HG03108 (cell line): ENCODE data around the gene RBM23.
A peak's percentile ranks its signal among the peaks of the same experiment; 100 is the strongest.
"Not testable (repeated sequence)": the region's sequence is repeated elsewhere in the genome, so short reads cannot be mapped to it uniquely, and the experiment has no call there.

Source experiments
- ATAC-seq: cut with Tn5 transposase; IDR thresholded peaks from one replicate; pipeline ENCODE4 v1.9.1; 2021; ENCODE audit warnings: moderate library complexity; ENCODE audit not compliant: unreplicated experiment

Gene RBM23

DNA sequence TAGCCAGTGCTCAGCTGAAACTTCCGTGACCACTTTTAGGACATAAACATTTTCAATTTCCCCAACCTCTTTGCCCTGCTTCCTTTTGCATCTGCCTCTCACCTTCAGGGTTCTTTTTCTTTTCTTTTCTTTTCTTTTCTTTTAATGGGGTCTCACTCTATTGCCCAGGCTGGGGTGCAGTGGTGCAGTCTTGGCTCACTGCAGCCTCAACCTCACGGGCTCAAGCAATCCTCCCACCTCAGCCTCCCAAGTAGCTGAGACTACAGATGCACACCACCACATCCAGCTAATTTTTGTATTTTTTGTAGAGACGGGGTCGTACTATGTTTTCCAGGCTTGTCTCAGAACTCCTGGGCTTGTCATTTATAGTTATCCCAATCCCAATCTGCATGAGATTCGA lies 52.1 kb downstream of the RBM23 start:
- ATAC-seq: no peak

DNA sequence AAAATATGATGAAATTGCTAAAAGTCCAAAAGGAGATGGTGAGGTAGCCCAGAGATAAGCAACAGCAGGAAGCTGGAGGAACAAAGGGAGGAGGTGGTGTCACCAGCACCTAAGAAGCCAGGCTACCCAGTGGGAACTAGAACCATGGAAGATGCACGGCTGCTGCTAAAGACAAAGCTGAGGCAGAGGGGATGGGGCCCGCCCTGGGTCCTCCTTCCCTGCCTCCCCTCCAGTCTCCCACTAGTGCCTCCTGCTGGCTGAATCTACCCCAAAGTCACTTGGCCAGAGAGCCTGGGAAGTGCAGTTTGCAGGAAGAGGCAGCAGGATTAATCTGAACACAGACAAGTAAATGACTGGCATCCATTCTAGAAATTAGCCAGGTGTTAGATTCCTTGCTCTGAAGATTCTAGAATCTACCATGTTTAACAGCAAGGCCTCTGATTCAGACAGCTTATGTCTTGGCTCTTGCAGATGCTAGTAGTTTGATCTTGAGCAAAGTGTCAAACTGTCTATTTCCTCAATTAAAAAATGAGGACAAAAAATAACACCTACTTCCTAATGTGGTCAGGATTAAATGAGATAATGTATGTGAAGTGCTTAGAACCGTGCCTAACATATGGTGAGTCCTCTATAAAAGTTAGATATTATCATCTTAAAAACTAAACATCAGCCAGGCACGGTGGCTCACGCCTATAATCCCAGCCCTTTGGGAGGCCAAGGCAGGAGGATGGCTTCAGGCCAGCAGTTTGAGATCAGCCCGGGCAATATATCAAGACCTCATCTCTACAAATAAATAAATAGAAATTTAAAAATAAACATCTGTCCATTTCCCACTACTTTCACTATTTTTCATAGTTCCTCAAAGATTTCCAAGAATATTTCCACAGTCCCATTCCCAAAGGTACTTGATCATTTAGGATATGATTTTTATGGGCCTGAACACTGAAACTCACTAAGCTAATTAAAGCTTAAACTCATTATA lies 53.2 kb downstream of the RBM23 start:
- no peak for ATAC-seq

DNA sequence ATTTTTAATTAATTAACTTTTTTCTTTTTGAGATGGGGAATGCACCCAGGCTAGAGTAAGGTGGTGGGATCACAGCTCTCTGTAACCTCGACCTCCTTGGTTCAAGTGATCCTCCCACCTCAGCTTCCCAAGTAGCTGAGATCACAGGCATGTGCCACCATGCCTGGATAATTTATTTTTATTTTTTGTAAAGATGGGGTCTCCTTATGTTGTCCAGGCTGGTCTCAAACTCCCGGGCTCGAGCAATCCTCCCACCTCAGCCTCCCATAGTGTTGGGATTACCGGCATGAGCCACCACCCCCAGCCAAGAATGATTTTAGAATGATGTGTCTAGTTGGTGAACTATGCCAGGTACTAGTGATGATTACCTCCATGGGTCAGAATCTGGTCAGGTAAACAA lies 54.0 kb downstream of the RBM23 start:
- no peak for ATAC-seq

DNA sequence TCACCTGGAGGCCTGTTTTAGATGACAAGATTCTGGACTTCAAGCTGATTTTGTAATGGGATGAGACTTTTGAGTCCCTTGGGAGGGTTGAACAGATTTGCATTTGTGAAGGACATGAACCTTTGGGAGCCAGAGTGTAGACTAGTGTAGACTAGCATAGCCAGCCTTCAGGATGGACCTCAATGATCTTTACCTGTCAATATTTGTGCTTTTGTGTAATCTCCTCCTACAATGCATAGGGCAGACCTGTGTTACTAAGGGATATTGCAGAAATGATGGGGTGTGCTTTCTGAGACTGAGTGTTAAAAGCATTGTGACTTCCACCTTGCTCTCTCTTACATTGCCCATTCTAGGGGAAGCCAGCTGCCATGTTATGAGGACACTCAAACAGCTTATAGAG lies 57.3 kb downstream of the RBM23 start:
- no peak for ATAC-seq

DNA sequence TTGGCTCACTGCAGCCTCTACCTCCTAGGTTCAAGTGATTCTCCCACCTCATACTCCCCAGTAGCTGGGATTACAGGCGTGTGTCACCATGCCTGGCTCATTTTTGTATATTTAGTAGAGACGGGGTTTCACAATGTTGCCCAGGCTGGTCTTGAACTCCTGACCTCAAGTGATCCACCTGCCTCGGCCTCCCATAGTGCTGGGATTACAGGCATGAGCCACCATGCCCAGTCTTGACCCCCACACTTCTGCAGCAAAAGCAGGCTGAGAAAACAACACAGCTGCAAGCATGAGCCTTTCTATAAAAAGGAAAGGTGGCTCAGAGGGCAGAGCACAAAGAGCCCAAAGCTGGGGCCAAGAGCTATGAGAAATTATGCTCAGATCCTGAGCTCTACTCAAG lies 58.6 kb downstream of the RBM23 start:
- not testable (repeated sequence) for ATAC-seq

DNA sequence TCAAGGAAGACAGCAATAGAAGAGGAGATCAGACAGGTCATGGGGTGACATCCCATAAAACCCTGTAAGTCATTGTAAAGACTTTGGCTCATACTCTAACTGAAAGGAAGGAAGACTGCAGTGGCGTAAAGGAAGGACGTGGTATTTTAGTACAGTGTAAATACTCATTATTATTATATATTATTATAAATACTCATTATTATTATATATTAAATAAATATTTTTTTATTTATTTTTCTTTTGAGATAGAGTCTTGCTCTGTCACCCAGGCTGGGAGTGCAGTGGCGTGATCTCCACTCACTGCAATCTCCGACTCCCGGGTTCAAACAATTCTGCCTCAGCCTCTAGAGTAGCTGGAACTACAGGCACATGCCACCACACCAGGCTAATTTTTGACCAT lies 62.5 kb downstream of the RBM23 start:
- ATAC-seq: no peak

DNA sequence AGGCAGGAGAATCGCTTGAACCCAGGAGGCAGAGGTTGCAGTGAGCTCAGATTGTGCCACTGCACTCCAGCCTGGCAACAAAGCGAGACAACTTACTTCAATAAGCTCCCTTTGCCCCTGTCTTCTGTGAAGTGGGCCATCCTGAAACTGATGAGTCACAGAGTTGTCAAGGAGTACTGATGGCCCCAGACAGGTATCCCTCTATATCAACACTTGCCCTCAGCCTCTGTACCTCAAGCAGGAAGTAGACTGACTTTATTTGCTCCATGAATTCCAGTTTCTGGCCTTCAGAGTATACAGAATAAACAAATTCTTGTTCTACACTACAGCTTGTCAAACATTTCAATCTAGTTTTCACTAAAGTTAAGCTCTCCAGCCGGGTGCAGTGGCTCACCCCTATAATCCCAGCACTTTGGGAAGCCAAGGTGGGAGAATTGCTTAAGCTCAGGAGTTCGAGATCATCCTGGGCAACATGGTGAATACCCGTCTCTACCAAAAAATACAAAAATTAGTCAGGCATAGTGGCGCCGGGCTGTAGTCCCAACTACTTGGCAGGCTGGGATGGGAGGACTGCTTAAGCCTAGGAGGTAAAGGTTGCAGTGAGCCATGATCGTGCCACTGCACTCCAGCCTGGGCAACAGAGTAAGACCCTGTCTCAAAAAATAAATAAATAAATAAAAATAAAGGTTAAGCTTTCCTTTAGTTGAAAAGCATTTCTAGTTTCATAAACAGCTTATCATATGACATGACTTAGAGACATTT lies 63.8 kb downstream of the RBM23 start:
- ATAC-seq: no peak

DNA sequence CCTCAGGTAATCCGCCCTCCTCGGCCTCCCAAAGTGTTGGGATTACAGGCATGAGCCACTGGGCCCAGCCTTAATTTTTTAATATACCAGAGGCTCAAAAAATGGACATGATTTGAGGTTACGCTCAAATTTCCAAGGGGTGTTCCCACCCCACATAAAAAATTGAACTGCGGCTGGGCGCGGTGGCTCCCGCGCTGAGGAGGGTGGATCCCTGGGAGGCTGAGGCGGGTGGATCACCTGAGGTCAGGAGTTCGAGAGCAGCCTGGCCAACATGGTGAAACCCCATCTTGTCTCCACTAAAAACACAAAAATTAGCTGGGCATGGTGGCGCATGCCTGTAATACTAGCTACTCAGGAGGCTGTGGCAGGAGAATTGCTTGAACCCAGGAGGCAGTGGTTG lies 64.7 kb downstream of the RBM23 start:
- not testable (repeated sequence) for ATAC-seq

DNA sequence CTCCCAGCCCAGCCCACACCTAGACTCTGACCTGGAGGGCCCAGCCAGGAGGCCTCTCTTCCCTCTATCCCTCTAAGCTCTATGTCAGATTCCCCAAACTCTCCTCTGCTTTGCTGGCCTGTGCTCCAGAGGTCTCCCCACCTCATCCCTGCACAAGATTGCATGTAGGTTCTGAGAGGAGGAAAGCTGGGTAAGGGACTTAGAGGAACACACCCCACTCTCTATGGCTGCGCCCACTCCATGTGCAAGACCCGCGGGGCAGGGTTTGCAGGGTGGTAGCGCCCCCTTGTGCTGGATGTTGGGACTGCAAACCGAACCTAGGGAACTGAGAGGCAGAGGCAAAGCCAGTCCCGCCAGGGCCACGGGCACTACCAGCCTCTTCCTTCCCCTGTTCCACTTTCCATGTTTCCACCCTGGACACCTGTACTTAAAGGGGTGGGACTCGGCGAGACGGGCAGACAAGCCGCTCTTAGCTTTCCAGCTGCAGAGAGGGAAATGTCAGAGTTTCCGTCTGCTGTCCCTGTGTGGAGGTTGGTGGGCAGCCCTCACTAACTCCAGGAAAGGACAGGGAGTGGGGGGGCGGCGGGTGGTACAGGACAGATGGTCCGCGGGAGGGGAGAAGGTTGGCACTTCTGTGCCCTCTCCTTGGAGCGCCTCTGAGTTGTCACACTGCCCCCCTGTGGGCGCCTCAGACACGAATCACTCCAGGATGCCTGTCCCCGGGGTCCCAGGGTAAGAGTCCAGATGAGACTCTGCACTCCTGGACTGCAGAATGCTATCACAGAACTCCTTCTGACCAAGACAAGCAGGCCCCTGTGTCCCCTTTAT lies 65.8 kb downstream of the RBM23 start:
- peak; percentile 48 for ATAC-seq

DNA sequence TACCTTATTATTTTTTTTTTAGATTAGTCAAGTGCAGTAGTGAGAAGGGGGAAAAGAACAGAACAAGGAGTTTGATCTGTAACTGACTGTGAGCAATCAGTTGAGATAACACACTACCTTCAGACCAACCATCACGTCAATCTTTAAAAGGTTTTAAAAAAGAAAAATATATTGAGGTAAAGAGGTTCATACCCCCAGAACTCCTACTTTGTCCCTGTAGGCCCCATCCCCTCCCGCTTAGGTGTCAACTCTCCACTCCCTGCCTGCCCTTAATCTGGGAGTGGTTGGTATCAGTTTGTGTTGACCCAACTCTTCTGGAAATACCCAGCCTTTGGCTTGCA lies 66.4 kb downstream of the RBM23 start:
- ATAC-seq: no peak

DNA sequence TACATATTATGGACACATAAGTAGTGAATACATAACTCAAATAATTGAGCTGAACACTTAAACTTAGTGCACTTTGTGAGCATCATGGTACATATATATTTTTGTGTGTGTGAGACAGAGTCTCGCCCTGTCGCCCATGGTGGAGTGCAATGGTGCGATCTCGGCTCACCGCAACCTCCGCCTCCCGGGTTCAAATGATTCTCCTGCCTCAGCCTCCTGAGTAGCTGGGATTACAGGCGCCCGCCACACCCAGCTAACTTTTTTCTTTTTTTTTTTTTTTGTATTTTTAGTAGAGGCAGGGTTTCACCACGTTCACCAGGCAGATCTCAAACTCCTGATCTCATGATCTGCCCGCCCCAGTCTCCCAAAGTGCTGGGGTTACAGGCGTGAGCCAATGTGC lies 66.8 kb downstream of the RBM23 start:
- not testable (repeated sequence) for ATAC-seq

DNA sequence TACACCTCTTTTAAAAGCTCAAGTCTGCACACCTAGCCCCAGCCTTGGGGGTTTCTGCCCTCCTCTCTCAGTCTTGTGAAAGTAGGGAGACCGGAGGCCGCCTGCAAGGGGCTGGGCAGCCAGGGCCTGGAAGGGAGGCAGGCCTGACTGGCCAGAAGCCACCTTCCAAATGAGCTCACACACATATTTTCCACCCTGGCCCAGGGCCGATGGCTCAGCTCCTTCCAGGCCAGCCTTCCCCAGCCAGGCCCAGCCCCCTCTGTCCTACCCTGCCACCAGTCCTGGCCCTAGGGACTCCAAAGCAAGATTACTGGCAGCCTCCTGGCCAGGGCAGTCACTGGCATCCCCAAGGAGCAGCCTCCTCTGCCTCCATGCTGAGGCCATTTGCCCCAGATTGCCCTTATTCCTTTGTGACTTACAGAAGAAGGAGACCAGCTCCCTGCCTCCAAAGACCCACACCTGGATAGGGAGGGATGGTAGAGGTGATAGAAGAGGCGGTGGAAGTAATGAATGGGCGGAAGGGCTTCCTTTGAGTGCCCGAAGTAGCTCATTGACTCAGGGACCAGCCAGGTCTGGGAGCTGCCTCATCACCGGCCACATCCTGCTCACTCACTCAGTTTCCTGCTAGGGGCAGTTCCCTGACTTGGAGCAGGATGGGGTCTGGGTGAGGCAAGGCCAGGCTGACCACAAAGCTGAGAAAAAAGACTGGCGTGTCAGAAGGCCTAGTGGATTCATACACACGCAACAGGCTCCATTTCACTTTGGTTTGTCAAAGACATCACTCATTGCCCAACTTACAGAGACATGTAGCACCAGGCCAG lies 67.8 kb downstream of the RBM23 start:
- no peak for ATAC-seq

DNA sequence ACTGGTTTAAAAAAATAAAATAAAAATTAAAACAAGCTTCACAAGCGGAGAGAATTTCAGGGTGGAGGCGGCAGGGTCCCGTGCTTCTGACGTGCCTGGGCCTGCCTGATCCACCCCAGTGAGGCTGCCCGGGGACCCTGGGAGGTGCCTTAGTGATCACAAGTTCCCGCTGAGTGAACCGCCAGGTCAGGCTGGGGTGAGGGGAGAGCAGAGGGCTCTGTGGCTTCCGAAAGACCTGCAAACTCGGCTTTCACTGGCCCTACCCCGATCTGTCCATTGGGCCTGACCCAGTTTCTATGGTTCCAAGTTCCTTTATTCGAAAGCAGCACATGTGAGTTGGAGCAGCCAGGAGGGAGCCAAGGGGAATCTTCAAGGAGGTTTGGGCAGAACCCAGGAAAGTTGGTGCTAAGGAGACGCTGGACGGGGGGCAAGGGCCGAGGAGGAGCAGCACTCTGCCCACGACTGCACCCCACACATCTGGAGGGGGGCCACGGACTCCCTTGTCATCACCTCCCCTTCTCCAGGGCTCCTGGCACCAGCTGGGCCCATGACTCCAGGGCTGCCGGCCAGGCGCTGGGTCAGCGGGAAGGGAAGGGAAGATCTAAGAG lies 69.6 kb downstream of the RBM23 start:
- ATAC-seq: no peak

DNA sequence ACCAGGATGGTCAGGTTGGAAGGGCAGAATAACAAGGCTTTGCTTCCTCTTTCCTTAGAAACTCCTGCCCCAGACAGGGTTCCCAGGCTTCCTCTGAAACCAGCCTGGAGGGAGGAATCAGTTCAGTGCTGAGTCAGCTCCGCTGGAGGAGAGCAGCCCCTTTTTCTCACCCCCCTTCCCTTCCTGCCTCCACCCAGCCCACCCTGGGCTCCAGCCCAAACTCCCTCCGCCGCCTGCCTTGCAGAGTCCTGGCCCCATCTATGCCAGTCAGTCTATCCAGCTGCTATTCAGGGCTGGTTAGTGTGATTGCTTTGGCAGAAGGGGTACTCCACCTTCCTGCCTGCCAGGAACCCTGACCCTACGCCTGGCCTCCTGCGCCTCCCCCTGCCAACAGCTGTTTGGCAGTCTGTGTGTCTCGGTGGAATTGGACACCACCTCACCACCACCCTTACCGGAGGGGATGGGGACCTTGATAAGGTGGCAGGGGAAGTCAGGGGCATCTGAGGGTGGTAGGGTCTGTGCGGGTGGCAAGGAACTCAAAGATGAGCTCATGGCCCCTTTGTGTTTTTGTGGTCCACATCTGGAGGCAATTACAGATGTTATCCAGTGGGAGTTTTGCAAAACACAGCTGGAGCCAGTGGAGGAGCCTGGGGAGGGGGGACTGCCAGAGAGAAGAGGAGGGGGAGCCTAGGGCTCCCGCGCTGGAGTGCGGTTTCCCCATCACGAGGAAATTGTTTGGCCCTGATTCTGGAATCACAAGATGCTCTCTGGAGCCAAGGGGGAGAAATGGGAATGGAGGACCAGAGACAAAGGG lies 70.4 kb downstream of the RBM23 start:
- ATAC-seq: no peak

DNA sequence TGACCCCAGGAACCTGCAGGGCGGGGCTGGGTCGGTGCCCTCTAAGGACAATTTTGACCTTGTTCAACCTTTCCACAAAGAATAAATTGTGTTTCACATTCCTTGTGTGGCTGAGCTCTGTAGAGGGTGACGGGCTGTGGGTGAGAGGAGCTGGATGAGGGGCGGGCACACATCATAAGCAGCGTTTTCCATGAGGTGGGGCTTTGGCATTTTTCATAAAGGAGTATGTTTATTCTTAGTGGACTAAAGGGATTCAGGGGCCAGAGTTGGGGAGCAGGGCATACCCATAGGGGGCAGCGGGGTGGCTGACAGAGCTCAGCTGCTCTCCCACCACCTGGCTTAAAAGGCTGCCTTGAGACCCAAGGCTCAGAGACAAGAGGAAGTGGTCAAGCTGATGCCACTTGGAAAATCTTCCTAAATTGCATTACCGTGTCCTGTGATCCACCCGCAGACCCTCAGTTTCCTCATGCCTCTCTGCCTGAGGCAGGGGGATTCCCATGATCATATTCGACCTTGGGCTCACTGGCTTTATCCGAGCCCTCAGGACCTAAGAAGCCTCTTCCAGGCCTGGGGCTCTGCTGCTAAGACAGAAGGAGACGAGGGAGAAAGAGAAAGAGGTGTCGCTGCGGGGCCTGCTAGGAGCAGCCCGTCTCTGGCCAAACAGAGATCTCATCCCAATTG lies 71.1 kb downstream of the RBM23 start:
- no peak for ATAC-seq

DNA sequence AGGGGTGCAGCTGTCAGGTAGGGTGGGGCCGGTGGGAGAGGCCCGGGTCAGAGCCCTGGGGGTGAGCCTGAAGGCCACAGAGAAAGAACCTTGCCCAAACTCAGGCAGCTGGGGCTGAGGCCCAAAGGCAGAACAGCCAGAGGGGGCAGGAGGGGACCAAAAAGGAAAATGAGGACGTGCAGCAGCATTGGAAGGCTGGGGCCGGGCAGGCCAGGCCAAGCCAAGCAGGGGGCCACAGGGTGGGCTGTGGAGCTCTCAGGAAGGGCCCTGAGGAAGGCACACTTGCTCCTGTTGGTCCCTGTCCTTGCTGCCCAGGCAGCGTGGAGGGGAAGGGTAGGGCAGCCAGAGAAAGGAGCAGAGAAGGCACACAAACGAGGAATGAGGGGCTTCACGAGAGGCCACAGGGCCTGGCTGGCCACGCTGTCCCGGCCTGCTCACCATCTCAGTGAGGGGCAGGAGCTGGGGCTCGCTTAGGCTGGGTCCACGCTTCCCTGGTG lies 72.1 kb downstream of the RBM23 start:
- ATAC-seq: no peak

DNA sequence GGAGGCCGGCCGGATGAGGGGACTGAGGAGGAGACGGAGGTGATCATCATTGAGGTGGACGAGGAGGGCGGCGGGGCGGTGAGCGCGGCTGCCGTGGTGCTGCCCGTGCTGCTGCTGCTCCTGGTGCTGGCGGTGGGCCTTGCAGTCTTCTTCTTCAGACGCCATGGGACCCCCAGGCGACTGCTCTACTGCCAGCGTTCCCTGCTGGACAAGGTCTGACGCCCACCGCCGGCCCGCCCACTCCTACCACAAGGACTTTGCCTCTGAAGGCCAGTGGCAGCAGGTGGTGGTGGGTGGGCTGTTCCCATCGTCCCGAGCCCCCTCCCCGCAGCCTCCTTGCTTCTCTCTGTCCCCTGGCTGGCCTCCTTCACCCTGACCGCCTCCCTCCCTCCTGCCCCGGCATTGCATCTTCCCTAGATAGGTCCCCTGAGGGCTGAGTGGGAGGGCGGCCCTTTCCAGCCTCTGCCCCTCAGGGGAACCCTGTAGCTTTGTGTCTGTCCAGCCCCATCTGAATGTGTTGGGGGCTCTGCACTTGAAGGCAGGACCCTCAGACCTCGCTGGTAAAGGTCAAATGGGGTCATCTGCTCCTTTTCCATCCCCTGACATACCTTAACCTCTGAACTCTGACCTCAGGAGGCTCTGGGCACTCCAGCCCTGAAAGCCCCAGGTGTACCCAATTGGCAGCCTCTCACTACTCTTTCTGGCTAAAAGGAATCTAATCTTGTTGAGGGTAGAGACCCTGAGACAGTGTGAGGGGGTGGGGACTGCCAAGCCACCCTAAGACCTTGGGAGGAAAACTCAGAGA lies 72.9 kb downstream of the RBM23 start:
- ATAC-seq: no peak

DNA sequence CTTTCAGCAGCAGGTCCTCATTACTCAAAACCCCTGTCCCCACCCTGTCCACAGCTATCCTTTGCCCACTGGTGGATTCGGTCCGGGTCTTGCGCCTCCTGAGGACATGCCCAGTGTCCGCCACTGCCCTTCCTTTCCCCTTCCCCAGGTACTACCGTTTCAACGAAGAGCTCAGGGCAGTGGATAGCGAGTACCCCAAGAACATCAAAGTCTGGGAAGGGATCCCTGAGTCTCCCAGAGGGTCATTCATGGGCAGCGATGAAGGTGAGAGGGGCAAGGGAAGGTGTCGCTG lies 73.9 kb downstream of the RBM23 start:
- no peak for ATAC-seq
